ENCODE measurements around the gene KLHL40. TPM values are rescaled to one million over a fixed set of nuclear protein-coding genes. Genes with fewer than 3 reads are reported as not detected.

The KLHL40 gene
- total and polyA plus RNA-seq, 2 experiments from 2014 or later, result not detected

GRCh38 chr3:42712344-42712648 lies 27.0 kb downstream of the KLHL40 start:
- Histone ChIP-seq H3K4me1 (ENCODE audit: insufficient read depth) (no peaks in the 10 kb centered on the region), H3K27me3 (no peaks in the 10 kb centered on the region), H3K79me2 (no peaks in the 10 kb centered on the region), H3K27ac (no peak overlapping the region), H2AFZ (no peak overlapping the region), H4K20me1 (ENCODE audit: insufficient read depth, poor library complexity, severe bottlenecking) (no peaks in the 10 kb centered on the region), H3K4me3 (no peak overlapping the region), H3K9me2 (replicated peaks; ENCODE audit: insufficient read depth) (no peaks in the 10 kb centered on the region), H3K4me2 (no peak overlapping the region), H3K9me3 (ENCODE audit: low read depth) (no peaks in the 10 kb centered on the region), H3K36me3 (replicated peaks; ENCODE audit: insufficient read depth, low read depth) (no peaks in the 10 kb centered on the region)
- DNase-seq (ENCODE audit: low spot score), result no peak
- WGBS (ENCODE audit: low lambda C conversion rate, missing lambda C conversion rate), result 86% methylated on average over 4 of the region's 4 CpGs
- TF ChIP-seq EZH2 (IDR thresholded peaks at IDR 0.05; ENCODE audit: borderline replicate concordance) (no peak), CTCF (IDR thresholded peaks at IDR 0.05; ENCODE audit: poor library complexity) (no peak), EZH2phosphoT487 (IDR thresholded peaks at IDR 0.05; ENCODE audit: low read depth, severe bottlenecking, unreplicated experiment) (no peak)

GRCh38 chr3:42712688-42713372 lies 27.5 kb downstream of the KLHL40 start:
- H3K27me3 ChIP-seq, result no peaks in the 10 kb centered on the region
- no peak for DNase-seq (ENCODE audit: low spot score)
- H3K27ac ChIP-seq, result no peak overlapping the region
- H3K9me3 ChIP-seq (ENCODE audit: low read depth), result no peaks in the 10 kb centered on the region
- H2AFZ ChIP-seq, result no peak overlapping the region
- WGBS (ENCODE audit: low lambda C conversion rate, missing lambda C conversion rate), result 82% methylated on average over 5 of the region's 5 CpGs
- H3K4me3 ChIP-seq, result no peak overlapping the region
- no peak overlapping the region for H3K4me2 ChIP-seq
- H3K9me2 ChIP-seq (replicated peaks; ENCODE audit: insufficient read depth), result no peaks in the 10 kb centered on the region
- no peaks in the 10 kb centered on the region for H3K36me3 ChIP-seq (replicated peaks; ENCODE audit: insufficient read depth, low read depth)
- H4K20me1 ChIP-seq (ENCODE audit: insufficient read depth, poor library complexity, severe bottlenecking), result no peaks in the 10 kb centered on the region
- H3K4me1 ChIP-seq (ENCODE audit: insufficient read depth), result no peaks in the 10 kb centered on the region
- TF ChIP-seq EZH2phosphoT487 (IDR thresholded peaks at IDR 0.05; ENCODE audit: low read depth, severe bottlenecking, unreplicated experiment), result no peak
- no peak for TF ChIP-seq CTCF (IDR thresholded peaks at IDR 0.05; ENCODE audit: poor library complexity)
- no peak for TF ChIP-seq EZH2 (IDR thresholded peaks at IDR 0.05; ENCODE audit: borderline replicate concordance)
- no peaks in the 10 kb centered on the region for H3K79me2 ChIP-seq

- no peaks in the 10 kb centered on the region for H3K36me3 ChIP-seq (replicated peaks; ENCODE audit: insufficient read depth, low read depth)
- H3K4me3 ChIP-seq, result no peak overlapping the region
- H3K79me2 ChIP-seq, result no peaks in the 10 kb centered on the region
- no peak overlapping the region for H2AFZ ChIP-seq
- TF ChIP-seq CTCF (IDR thresholded peaks at IDR 0.05; ENCODE audit: poor library complexity) (no peak), EZH2phosphoT487 (IDR thresholded peaks at IDR 0.05; ENCODE audit: low read depth, severe bottlenecking, unreplicated experiment) (no peak), EZH2 (IDR thresholded peaks at IDR 0.05; ENCODE audit: borderline replicate concordance) (no peak)
- H3K27ac ChIP-seq, result no peak overlapping the region
- WGBS (ENCODE audit: low lambda C conversion rate, missing lambda C conversion rate), result 44% methylated on average over 2 of the region's 2 CpGs
- H3K4me2 ChIP-seq, result no peak overlapping the region
- no peaks in the 10 kb centered on the region for H4K20me1 ChIP-seq (ENCODE audit: insufficient read depth, poor library complexity, severe bottlenecking)
- DNase-seq (ENCODE audit: low spot score), result no peak
- no peaks in the 10 kb centered on the region for H3K27me3 ChIP-seq
- no peaks in the 10 kb centered on the region for H3K4me1 ChIP-seq (ENCODE audit: insufficient read depth)
- no peaks in the 10 kb centered on the region for H3K9me3 ChIP-seq (ENCODE audit: low read depth)
- no peaks in the 10 kb centered on the region for H3K9me2 ChIP-seq (replicated peaks; ENCODE audit: insufficient read depth)
Measured at GRCh38 chr3:42713747-42714146, 28.4 kb downstream of the KLHL40 start.
